Germinal center (tissue), 1 donor: ENCODE results near the gene ZFP64.

ENCODE experiments used
- DNase-seq: peaks from one replicate; pipeline ENCODE4 v3.0.0; 2012; ENCODE audit warnings: mixed read lengths, low spot score

Gene ZFP64

DNA sequence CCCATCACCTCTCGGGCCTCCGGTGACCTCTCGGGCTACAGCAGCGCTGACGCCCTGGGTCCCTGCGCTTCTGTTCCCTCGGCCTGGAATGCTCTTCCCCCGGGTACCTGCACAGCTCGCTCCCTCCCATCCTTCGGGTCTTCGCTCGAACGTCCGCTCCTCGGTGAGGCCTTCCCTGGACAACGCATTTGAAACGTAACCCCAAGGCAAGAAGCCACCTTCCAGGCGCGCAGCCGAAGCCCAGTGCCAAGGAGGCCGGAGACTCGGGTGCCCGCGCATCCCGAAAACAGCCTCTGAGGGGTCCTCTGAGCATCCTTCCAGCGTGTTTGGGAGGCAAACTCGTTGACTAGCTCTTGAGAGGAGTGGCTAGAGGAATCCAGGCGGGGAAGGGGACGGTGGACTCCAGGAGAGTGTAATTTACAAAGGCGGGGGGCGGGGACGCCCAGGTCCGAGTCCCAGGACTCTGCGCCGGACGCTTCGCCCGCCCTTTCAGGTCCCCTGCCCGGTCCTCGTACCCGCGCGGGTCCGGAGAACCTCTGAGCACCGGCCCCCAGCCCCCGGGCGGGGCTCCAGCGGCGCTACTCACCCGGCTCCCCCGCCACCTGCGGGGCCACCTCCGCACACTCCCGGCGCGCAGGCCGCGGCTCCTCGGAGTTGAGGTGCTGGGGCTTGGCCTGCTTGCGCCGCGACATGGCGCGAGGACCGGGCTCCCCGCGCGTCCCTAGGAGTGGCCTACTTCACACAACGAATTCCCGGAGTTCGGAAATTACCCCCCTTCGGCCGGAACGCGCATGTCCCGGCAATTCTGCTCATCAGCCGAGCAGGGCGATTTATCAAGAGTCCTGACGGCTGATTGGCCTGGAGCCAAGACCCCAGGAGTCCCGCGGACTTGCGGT lies 86.8 kb downstream of the ZFP64 start:
- no peak for DNase-seq

DNA sequence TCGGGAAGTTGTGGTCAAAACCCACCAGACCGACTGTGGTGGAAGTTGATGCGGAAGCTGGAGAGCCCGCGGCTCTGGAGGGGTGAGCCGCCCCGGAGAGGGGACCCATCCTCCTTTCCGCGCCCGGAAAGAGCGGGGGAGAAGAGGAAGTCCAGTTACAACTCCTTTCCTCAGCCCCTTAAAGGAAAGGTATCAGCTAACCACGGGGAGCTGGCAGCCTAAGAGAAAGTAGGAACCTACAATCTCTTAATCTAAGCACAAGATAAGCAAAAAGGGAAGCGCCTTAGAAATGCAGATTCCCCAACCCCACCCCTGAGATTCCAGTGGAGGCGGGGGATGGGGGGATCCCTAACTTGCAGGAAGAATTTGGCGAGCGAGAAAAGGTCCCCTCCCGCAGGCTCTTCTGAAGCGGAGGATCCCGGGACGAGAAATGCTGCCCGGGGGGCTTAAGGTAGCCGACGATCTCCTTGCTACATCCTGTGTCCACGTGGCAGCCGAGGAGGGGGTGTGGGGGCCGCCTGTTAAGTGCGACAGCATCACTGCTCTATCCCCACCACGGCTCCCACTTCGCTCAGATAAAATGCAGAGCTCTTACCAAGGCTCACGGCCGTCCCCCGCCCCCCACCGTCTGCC lies 87.5 kb downstream of the ZFP64 start:
- DNase-seq = no peak

- peak; percentile 14 for DNase-seq
Measured at GRCh38 chr20:52103335-52103912, 88.2 kb downstream of the ZFP64 start.

DNA sequence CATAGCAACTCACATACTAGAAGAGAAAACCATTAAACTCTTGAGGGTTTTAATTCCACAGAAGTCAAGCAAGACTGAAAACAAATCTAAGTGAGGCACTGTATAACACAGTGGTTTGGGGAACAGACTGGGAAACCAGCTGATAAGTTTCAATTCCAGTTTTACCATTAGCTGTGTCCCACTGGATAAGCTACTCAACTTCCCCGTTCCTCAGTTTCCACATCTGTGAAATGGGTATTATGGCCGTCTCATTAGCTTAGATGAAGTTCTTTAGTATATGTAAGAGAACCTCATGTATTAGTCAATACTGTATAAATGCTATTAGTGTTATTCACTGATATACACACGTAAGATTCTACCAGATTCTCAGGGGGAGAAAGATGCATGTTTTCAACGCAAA lies 89.0 kb downstream of the ZFP64 start:
- no peak for DNase-seq

DNA sequence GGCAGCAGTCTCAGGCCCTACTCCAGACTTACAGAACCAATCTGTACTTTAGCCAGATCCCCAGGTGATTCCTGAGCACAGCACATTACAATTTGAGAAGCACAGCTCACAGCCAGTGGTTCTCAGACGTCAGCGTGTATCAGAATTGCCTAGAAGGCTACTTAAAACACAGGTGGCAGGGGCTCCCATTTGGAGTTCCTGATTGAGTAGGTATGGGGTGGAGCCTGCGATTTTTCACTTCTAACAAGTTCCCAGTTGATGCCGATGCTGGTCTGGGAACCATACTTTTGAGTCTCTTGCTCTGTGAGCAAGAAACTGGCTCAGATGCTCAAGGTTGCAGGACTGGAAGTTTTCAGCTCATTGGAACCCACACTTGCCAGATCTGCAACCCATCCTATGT lies 89.5 kb downstream of the ZFP64 start:
- DNase-seq = no peak
